ENCODE results near the gene LRRC15.
A peak's percentile ranks its signal among the peaks of the same experiment; 100 is the strongest.

Gene LRRC15

DNA sequence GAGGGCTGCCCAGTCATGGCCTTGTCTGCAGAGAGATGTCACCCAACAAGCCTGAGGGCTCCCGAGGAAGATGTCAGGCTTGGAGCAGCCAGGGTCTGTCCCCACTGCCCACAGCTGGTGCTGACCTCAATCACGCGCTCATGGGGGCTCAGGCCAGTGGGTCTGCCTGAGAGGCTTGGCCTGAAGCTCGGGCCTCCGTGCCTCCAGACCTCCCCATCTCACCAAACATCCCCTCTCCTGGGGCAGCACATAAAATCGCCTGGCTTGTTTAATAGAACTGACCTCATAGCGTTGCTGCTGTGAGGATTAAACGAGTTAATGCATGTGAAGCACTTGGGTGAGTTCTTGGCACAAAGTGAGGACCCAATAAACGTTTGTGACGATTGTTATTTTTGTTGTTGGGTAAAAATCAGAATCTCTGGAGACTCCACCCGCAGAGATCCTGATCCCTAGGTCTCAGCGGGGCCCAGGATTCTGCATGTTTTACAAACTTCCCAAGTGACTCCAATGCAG lies 3.5 kb downstream of the LRRC15 start:
- FAIRE-seq (no peak), DNase-seq (ENCODE audit: extremely low spot score, insufficient read length, low read depth) (no peak)

DNA sequence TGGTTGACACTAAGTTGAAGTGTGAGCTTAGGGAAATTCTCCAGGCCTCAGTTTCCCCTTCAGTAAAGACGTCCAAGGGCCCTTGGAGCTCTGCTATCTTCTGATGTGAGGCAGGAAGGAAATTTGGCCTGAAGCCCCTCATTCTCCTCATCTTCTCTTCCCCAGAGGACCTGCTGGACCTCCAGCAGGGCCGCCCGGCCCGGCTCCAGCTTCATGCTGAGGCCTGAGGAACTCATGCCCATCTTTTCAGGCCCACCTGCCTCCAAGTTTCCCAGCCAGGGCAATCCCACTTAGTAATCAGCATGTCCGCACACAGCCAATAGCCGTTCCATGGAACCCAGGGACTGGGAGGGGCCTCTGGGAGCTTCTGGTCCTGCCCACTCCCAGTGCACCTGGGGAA lies 4.0 kb downstream of the LRRC15 start:
- no peak for DNase-seq (ENCODE audit: extremely low spot score, insufficient read length, low read depth)
- FAIRE-seq = no peak

DNA sequence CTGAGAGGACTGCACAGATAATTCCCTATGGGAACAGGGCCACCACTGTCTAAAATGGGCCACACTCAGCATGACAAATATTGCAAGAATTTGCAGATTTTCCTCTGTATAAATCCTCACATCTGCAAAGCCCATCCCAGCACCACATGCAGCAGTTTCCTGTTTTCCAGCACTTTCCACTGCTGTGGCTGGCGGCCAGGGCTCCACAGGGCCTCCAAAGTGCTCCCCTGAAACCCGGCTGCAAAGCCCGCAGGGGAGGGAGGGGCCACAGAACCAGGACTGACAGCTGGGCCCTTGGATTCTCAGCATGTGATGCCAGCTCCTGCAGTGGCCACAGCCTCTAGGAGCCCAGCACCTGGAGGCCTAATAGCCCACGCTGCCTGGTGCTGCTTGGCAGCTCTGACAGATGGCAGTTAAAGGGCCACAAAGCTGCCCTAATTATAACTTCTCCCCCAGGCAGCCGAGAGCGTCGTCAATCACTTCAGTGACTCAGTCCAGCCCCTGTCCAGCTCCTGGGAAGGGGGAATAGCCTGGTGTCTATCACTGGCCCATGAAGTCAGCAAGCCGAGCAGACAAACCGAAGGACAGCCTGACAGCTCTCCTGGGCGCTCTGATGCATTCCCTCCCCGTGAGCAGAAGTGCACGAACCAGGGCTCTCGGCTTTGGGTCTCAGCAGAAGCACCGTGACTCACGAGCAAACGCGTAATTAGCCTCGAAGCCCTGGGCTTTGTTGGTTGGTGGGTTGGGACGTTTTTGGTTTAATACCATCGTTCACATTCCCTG lies 4.7 kb downstream of the LRRC15 start:
- DNase-seq (ENCODE audit: extremely low spot score, insufficient read length, low read depth) (no peak), FAIRE-seq (no peak)

DNA sequence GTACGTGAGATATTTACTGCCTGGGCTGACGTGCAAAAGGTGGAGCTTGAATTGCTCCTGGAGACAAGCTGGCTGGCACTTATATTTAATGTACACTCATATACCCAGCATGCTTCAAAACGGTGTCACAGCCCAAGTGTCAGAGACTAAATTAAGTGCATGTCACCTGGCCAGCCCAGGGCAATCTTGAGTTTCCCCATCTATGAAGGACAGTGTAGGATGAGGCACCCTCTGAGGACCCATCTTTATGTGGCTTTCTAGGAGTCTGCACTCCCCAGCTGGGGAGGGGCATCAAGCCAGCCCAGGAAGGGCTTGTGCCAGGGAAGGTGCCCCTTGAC lies 5.3 kb downstream of the LRRC15 start:
- FAIRE-seq (no peak), DNase-seq (ENCODE audit: extremely low spot score, insufficient read length, low read depth) (no peak)

DNA sequence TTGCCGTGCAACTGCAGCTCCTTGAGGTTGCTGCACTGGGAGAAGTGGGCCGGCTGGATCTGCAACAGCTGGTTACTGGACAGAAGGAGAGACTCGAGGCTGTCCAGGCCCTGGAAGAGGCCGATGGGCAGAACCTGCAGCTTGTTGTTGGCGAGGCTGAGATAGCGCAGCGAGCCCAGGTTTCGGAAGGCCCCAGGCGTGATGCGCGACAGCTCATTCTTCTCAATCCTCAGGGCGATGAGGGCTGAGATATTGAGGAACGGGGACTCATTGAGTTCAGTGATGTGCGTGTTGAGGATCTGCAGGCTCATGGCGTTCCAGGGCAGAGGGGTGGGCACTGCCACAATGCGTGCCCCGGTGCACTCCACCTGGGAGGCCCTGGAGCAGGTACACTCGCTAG lies 9.0 kb downstream of the LRRC15 start:
- no peak for FAIRE-seq
- no peak for DNase-seq (ENCODE audit: extremely low spot score, insufficient read length, low read depth)

DNA sequence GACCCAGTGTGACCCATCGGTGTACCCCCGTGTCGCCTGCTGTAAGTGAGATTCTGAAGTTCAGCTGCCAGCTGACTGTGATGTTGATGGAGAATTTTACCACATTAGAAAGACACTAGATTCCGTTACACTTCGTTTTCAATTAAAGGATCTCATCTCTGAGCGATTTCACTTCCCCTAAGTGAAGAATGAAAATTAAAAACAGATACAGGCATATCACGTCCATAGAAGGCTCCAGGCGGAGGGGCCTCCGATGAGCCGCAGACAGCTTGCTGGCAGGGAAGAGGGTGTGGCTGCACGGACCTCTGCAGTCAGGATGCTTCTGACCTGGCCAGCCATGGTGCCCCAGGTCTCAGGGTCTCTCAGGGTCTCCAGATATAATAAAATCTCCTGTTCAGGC lies 11.9 kb downstream of the LRRC15 start:
- DNase-seq (ENCODE audit: extremely low spot score, insufficient read length, low read depth) = no peak

DNA sequence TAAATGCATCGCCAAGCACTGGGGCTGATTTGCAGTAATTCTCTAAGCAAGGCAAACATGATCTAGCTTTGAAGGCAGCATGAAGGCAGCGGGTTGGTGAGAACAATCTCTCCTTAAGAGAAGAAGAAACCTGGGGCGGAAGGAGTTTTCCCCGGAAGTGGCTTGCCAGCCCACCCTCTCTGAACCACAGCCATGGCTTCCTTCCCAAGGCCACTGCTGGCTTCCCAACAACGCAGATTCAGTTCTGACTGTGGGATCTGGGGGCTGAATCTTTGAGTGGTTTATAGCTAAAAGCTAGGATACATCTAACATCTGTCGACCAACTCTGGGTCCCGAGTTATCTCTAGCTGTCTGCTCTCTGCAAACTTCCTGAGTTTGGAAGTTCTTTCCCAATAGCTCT lies 14.2 kb downstream of the LRRC15 start:
- no peak for FAIRE-seq
- DNase-seq (ENCODE audit: extremely low spot score, insufficient read length, low read depth) = no peak

More for the DNA sequence above, 11.9 kb downstream of the LRRC15 start:
- FAIRE-seq = no peak

DNA sequence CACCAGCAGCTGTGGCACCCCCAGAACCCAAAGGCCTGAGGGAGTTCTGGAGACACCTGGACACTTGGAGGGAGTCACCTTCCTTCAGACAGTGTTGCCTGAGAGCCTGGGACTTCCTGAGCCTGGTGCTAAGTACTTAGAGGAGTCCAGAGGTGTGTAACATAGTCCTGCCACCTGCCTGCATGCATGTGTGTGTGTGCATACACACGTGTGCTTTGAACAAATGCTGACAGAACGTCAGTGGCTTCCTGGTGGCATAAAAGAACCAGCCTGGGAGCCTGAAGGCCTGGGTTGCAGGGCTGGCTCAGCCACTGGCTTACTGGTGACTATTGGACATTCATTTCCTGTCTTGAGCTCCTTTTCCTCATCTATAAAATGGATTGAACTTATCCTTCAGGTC lies 15.2 kb downstream of the LRRC15 start:
- no peak for DNase-seq (ENCODE audit: extremely low spot score, insufficient read length, low read depth)
- no peak for FAIRE-seq

DNA sequence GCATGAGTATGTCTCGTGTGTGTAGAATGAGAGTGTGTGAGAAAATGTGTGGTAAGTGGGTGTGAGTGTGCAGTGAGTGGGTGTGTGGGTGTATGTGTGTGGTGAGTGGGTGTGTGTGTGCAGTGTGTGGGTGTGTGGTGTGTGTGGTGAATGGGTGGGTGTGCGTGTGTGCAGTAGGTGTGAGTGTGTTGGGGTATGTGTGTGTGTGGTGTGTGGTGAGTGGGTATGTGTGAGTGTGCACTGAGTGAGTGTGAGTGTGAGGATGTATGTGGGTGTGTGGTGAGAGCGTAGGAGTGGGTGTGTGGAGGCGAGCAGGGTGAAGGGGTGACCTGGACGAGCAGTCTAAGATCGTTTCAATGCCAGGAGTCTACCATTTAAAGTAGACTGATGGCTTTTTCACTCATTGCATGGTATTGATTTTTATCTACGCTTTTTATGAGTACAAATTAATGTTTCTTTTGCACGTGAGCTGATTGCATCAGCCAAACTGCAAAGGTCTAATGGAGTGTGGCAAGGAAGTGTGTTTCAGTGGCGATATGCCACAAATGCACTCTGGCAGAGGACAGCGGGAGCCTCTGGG lies 16.8 kb downstream of the LRRC15 start:
- no peak for DNase-seq (ENCODE audit: extremely low spot score, insufficient read length, low read depth)
- no peak for FAIRE-seq

DNA sequence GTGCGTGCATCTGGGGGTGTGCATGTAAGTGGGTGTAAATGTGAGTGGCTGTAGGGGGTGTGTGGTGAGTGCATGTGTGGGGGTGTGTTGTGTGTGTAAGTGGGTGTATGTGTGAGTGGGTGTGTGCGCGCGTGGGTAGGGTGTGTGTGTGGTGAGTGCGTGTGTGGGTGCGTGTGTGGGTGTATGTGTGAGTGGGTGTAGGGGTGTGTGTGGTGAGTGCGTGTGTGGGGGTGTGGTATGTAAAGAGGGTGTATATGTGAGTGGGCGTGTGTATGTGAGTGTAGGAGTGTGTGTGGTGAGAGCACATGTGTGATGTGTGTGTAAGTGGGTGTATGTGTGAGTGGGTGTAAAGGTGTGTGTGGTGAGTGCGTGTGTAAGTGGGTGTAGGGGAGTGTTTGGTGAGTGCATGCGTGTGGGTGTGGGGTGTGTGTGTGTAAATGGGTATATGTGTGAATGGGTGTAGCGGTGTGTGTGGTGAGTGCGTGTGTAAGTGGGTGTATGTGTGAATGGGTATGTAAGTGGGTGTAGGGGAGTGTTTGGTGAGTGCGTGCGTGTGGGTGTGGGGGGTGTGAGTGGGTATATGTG lies 17.5 kb downstream of the LRRC15 start:
- FAIRE-seq = no peak

DNA sequence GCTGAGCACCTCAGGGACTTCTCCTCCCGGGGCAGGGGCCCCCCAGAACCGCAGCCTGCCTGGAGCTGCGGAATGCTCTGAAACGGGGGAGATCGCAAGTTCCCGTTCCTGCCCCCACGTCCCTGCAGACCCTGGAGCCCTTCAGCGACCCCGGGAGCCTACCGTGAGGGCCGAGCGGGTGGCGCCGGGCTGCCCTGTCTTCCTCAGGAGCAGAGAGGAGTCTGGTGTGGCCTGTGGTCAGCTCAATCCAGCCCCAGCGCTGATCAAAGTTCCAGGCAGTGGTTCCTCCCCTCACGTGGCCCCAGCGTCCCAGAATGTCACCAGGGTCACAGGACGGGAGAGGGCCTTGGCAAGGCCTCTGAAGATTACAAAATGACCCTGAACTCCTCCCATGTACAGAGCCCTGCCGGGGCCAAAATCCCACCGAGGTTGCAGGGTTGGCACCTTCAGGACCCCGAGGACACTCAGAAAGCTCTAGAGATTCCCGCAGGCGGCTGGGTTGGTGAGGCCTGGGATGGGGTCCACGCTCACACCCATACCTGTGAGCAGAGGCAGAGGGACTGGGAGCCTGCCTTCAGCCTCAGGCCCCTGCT lies 18.4 kb downstream of the LRRC15 start, which contains the start of gene CPN2:
Gene CPN2, minus strand, starts transcription at position 249 of the 593 bp plus-strand sequence. CDS start 8,626 bp downstream, outside the sequence.
- FAIRE-seq (no peak), DNase-seq (ENCODE audit: extremely low spot score, insufficient read length, low read depth) (no peak)

More for the DNA sequence above, 17.5 kb downstream of the LRRC15 start:
- DNase-seq (ENCODE audit: extremely low spot score, insufficient read length, low read depth) = no peak

DNA sequence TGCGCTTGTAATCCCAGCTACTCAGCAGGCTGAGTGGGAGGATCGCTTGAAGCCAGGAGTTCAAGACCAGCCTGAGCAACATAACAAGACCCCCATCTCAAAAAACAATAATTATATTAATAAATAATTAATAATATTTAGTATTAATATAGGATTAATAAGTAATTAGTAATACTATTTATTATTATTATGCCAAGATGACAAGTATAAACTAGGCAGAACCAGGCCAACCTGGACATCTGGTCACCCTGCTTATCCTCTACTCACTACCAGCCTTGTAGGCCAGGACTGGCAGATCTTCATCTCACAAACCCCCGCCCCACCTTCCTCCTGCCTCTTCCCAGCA lies 18.8 kb downstream of the LRRC15 start:
- FAIRE-seq = no peak

DNA sequence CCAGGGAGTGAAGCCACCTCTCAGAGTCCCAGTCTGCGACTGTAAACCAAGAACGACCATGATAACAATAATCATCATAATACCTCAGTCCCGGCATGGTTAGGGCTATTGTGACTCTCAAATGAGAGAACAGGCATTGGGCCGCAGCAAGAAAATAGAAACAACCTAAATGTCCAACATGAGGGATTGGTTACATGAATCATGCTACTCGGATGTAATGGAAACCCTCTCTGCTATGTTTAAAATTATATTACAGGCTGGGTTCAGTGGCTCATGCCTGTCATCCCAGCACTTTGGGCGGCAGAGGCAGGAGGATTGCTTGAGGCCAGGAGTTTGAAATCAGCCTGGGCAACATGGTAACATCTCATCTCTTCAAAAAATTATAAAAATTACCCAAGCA lies 21.2 kb downstream of the LRRC15 start:
- DNase-seq (ENCODE audit: extremely low spot score, insufficient read length, low read depth) (no peak), FAIRE-seq (no peak)

More for the DNA sequence above, 18.8 kb downstream of the LRRC15 start:
- no peak for DNase-seq (ENCODE audit: extremely low spot score, insufficient read length, low read depth)

DNA sequence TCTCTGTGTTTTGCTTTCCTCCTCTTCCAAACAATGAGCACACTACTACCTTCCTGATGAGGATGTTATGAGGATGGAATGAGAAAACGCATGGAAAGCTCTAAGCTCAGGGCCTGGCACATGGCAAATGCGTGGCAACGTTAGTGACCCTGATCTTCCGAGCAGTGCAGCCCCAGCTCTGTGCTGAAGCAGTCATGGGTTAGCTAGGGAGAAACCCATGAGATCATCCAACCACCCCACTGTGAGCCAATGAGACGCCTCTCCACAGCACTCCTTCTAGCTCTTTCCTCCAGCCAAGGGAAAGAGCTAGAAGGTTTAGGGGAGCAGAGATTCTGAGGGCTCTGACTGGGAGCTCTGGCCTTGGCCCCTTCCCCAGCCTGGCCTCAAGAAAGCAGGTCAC lies 22.9 kb downstream of the LRRC15 start:
- FAIRE-seq (no peak), DNase-seq (ENCODE audit: extremely low spot score, insufficient read length, low read depth) (no peak)

DNA sequence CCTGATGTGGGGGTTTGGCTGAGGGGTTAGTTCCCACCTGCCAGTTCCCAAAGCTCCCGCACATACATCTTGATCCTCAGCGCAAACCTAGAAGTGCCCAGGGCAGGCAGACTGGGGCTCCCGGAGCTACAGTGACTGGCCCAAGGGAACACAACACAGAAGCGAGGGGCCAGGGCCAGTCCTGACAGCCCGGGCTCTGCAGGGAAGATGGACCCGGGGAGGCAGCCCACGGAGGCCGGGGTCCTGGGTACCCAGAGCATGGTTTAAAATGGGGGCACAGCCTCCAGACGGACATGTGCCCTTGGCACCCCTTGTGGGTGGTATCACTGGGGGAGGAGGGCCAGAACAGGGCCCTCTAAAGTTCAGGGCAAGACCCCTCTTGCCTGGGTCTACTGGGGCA lies 23.5 kb downstream of the LRRC15 start:
- FAIRE-seq = no peak

DNA sequence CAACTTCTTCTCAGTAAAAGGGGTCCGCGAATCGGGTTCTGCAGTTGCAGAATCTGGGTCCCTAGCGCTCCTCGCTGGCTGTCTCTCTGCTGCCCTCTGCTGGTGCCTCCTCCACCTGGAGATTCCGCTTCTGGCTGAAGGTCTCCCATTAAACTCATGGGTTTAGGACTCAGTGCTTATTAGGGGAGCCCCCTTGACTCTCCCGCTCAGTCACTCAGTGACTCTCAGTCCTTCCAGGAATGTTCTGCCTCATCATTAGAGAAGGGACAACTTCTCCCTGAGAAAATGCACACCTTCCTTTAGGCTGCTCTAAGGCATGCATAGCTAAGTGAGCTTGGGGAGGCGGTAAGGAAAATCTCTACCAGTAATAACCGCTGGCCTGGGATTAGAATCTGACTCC lies 25.5 kb downstream of the LRRC15 start:
- FAIRE-seq (peak; percentile 78), DNase-seq (ENCODE audit: extremely low spot score, insufficient read length, low read depth) (peak; percentile 66)

More for the DNA sequence above, 23.5 kb downstream of the LRRC15 start:
- no peak for DNase-seq (ENCODE audit: extremely low spot score, insufficient read length, low read depth)

DNA sequence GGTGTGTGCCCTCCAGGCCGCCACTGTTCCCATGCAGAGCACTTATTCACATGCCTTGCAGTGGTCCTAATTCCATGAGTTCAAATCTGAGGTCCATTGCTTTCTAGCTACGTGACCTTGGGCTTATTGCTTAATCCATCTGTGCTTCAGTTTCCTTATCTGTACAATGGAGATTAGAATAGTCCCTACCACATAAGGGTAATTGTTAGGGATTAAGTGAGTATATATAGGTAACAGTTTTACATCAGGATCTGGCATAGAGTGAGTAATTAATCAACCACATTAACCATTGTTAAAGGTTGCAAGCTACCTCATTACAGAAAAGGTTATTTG lies 26.0 kb downstream of the LRRC15 start:
- DNase-seq (ENCODE audit: extremely low spot score, insufficient read length, low read depth) (no peak), FAIRE-seq (no peak)

DNA sequence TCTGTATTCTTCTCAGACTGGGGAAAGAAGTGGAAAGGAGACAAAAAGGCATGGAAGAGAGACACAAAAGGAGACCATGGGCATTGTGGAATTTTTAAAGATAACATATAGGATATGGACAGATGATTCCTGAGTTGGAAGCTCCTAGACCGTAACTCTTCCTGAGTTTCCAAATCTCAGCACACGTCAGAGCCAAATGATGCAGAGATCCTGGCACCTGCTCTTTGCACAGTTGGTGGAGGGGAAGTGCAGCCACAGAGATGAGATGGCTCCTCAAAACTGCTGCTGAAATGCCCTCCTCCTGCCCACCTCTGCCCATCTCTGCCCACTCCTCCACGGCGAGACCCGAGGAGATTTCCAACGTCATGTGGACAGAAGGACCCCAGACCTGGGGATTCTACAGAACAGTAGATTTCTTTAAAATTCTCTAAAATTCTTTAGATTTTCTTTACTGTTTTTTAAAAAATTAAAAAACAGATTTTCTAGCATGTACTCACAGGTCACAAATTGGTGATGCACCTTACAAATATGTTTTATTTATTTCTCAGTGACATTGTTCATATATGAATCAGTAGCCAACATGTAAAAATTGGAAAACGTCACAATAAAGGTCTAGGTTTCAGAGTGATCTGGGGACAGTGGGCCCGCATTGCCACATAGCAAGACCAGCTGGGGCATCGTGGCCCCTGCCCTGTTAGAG lies 26.5 kb downstream of the LRRC15 start:
- DNase-seq (ENCODE audit: extremely low spot score, insufficient read length, low read depth) = no peak
- no peak for FAIRE-seq

DNA sequence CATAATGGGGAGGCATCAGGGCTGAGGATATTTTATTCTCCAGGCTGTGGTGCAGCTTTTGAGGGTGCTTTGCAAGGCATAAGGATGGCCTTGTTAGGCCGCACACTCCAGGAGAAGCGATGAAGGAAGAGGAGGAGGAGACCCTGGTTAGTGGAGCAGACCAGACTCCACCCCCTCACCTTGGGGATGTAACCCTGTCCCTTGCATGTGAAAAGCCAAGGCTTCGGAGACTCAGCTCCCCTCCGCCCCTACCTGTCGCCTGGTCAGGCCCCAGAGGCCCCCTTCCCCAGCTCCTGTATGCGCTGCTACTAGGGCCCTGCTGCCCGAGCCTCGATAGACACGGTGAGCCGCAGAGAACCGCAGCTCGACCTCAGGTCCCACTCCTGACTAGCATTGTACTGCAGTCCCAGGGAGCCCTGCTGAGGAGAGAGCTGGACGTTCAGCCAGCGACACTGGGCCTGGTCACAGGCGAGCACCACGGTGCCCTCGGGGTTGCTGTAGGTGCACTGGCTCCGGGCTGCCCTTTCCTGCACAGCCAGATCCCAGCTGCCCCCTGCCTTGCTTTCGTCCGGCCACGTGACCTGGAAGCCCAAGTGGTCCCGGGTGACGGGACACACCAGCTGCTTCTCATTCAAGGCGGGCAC lies 28.7 kb downstream of the LRRC15 start:
- DNase-seq (ENCODE audit: extremely low spot score, insufficient read length, low read depth) (no peak), FAIRE-seq (no peak)

DNA sequence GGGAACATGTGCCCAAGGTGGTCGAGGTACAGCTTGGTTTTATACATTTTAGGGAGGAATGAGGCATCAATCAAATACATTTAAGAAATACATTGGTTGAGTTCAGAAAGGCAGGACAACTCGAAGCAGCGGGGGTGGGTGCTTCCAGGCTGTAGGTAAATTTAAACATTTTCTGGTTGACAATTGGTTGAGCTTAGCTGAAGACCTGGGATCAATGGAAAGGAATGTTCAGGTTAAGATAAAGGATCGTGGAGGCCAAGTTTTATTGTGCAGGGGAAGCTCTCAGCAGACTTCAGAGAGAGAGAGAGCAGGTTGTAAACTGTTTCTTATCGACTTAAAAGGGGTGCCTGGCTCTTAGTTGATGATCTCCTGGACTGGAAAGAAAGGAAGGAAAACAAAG lies 29.7 kb downstream of the LRRC15 start:
- FAIRE-seq (no peak), DNase-seq (ENCODE audit: extremely low spot score, insufficient read length, low read depth) (no peak)

All from GM18507 (cell line).